HL-60 (cell line): ENCODE results near the gene DCC.

Source experiments
- DNase-seq, 2 experiments: peaks; one replicate each; pipeline ENCODE4 v3.0.0-alpha.2; 2010 to 2020; ENCODE audit warnings: low read depth in 1 of 2, low spot score in 1 of 2
- H3K27ac ChIP-seq: fragments of 250-450 bp; sonication (Bioruptor Pico); replicated peaks from 2 replicates; pipeline ENCODE4 v1.5.1; 2020; ENCODE audit warnings: mild to moderate bottlenecking, moderate library complexity
- H3K27me3 ChIP-seq: fragments of 250-450 bp; sonication (Bioruptor Pico); 2 replicates; pipeline ENCODE4 v1.5.1; 2021; ENCODE audit warnings: mild to moderate bottlenecking, moderate library complexity; ENCODE audit not compliant: insufficient read depth, poor library complexity, severe bottlenecking
- H3K4me3 ChIP-seq: replicated peaks from 2 replicates; pipeline ENCODE4 v1.5.1; 2011; ENCODE audit warnings: mild to moderate bottlenecking, control low read depth, low read length; ENCODE audit not compliant: insufficient read depth
- CTCF ChIP-seq: IDR thresholded peaks from one replicate; pipeline ENCODE4 v1.5.1; 2011; ENCODE audit warnings: low read length, control low read depth, inconsistent platforms; ENCODE audit not compliant: insufficient read depth
- GABPA ChIP-seq: IDR thresholded peaks from 2 replicates; pipeline ENCODE4 v1.6.1; 2012; ENCODE audit warnings: low read depth
- POLR2AphosphoS5 ChIP-seq: IDR thresholded peaks from 2 replicates; pipeline ENCODE4 v1.6.1; 2012; ENCODE audit warnings: low read depth
- REST ChIP-seq: IDR thresholded peaks from 2 replicates; pipeline ENCODE4 v1.6.1; 2012; ENCODE audit warnings: low read depth; ENCODE audit not compliant: insufficient replicate concordance
- SPI1 ChIP-seq: IDR thresholded peaks from 2 replicates; pipeline ENCODE4 v1.6.1; 2012; ENCODE audit warnings: low read depth, mild to moderate bottlenecking, borderline replicate concordance

DCC gene

GRCh38 chr18:53033128-53033527 is 693.1 kb downstream of the DCC start:
- H3K27ac ChIP-seq = no peak overlapping the region
- TF ChIP-seq REST (no peak), GABPA (no peak), SPI1 (no peak), CTCF (no peak), POLR2AphosphoS5 (no peak)
- no peak overlapping the region for H3K4me3 ChIP-seq
- DNase-seq = no peak
- H3K27me3 ChIP-seq = peaks cover 2% of the 10 kb centered on the region

GRCh38 chr18:53038608-53039007 is 698.6 kb downstream of the DCC start:
- H3K4me3 ChIP-seq = no peak overlapping the region
- TF ChIP-seq REST = no peak
- TF ChIP-seq SPI1 = no peak
- no peak for TF ChIP-seq GABPA
- TF ChIP-seq POLR2AphosphoS5 = no peak
- no peak for TF ChIP-seq CTCF
- H3K27me3 ChIP-seq = no peaks in the 10 kb centered on the region
- H3K27ac ChIP-seq = no peak overlapping the region
- DNase-seq = no peak

GRCh38 chr18:53040286-53040685 is 700.3 kb downstream of the DCC start:
- no peak overlapping the region for H3K4me3 ChIP-seq
- no peaks in the 10 kb centered on the region for H3K27me3 ChIP-seq
- no peak overlapping the region for H3K27ac ChIP-seq
- TF ChIP-seq POLR2AphosphoS5 (no peak), CTCF (no peak), SPI1 (no peak), REST (no peak), GABPA (no peak)
- no peak for DNase-seq
